ENCODE measurements around the gene CTRB1.

DNA sequence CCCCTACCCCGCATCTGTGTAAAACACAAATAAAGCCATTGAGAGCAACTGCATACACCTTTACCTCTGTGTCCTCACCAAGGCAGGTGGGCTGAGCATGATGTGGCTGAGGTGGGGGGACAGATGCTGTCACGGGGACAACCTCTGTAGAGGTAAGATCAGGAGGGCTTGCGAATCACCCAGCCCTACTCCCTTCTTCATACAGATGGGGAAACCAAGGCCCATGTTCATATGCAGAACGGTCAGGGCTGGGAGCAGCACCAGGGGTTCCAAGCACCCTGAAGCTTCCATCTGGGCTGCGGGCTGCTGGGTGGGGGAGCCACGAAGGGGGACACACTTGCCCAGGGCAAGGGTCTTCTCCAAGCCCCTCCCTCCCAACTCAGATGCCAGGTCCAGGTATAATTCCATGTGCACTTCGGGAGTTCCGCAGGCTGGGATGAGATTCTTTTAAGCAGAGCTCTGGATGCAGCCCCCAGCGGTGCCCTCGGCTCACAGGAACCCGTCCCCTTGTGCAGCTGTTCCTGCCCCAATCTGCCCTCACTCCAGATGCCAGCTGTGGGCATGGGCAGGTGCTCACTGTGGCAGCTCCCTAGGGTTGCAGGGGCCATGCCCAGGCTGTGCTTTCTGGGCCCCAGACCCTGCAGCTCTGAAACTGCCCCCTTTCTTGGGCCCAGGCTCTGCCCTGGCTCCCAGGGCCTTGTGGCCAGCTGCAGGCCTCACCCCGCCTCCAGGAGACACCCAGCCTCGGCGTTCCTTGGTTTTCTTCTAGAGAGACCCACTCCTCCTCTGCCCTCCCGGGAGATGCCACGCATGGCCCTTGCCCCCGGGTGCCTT is 9.6 kb downstream of the CTRB1 start:
- TF ChIP-seq NFIC (IDR thresholded peaks at IDR 0.05) = no peak
- no peak for TF ChIP-seq YY1 (IDR thresholded peaks at IDR 0.05; ENCODE audit: low read depth)
- no peak for TF ChIP-seq TAF1 (IDR thresholded peaks at IDR 0.05; ENCODE audit: low read depth)

Measured in Ishikawa (cell line).